ENCODE data around the gene SPC24.

Gene SPC24

GRCh38 chr19:11155373-11156120 is at the start of gene SPC24:
Gene SPC24, minus strand, starts transcription at chr19:11155782. Its CDS starts 6 bp downstream, at chr19:11155776.
- DNase-seq, result peak; percentile 94

GRCh38 chr19:11204943-11205349 is 49.4 kb upstream of the SPC24 start:
- DNase-seq, result no peak

DNA sequence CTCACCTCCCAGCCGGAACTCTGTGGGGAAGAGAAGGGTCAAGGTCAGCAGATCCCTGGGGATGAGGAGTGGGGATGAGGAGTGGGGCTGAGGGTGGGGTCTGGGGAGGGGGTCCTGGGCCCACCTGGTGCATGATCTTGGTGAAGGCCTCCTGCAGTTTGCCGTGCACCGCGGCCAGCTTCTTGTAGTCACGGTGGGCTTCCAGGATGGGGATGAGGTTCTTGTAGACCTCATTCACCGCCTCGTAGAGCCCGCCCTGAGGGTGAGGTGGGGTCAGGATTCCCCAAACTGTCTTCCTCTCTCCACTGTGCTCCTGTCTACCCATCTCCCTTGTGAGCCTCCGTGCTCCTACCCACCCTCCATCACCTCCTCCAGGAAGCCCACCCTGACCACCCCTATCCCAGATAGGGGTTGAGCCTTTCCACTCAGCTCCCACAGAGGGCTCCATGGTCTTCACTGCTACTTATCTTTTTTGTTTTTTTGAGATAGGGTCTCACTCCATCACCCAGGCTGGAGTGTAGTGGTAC is 48.6 kb upstream of the SPC24 start:
- no peak for DNase-seq

DNA sequence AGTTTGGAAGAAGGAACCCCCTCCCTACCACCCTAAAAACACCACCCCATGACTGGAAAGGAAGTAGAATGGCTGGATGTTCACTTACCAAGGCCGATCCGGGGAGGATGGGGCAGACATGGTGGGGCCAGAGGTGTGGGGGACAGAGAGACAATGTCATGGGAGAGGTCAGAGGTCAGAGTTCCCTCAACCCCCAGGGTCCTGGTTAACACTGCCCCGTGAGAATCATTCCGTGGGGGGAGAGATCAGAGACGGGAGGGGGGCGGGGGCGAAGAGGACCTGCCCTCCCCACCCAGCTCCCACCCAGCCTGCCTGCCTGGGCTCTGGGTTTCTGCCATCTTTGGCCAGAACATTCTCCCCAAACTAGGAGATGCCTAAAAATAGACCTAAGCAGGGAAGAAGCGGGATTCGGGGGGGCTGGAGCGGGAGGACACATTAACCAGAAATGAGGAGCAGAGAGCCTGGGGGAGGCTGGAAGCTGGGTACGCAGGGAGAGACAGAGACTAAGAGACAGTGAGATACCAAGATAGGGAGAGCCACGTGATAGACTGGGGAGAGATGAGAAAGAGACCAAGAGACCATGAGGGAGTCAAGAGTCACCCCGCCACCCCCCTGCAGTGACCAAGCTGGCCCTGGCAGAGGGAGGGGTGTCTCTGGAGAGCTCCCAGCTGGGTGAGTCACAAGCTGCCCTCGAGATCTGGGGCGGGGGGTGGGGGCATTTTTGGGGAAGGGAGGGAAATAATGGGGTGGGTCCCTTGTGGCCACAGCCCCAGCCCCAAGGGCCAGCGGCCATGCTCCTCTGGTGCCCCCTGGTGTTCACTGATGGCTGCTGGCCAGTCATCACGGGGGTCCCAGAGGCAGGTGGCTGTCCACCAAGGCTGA is 47.9 kb upstream of the SPC24 start:
- DNase-seq, result peak; percentile 37

DNA sequence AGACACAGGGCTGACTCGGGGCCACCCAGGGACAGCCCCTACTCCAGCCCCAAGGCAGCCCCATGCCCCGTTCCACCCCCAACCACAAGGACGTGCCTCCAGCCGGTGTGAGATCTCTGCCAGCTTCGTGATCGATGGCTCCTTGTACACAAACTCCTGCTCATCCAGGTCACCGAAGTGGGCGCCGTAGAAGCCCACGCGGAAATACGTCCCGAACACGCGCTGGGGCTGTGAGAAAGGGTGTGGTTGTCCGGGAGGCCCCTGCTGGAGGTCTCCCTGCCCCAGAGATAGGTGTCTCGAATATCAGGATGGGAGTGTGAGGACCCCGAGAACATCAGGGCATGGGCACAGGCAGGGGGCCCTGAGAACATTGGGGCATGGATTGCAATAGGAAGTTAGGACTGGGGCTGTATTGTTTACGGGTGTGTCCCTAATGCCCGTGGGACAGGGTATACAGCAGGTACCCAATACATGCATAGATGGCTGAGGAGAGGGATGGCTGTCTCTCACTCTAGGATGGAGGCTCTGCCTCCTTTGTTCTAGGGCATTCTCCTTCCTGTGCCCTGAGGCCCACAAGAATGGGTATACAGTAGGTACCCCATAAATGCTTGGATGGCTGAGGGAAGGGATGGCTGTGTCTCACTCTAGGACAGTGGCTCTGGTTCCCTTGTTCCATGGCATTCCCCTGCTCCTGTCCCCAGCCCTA is 47.1 kb upstream of the SPC24 start:
- no peak for DNase-seq

DNA sequence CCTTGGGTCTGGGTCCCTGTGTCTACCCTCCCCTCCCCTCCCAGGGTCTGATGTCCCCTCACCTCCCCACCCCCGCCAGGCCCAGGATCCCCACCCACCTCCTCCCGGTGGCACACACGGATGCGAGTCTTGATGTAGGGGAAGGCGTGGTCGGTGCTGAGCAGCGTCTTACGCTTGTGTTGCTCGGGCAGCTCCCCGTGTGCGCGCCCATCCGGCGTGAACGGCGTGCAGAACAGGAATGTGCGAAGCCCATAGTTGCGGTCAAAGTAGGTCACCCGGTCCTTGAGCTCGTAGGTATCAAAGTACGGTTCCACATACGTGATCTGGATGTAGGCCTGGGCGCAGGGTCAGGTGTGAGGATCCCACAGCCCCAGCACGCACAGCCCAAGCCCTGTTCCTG is 46.2 kb upstream of the SPC24 start:
- no peak for DNase-seq

DNA sequence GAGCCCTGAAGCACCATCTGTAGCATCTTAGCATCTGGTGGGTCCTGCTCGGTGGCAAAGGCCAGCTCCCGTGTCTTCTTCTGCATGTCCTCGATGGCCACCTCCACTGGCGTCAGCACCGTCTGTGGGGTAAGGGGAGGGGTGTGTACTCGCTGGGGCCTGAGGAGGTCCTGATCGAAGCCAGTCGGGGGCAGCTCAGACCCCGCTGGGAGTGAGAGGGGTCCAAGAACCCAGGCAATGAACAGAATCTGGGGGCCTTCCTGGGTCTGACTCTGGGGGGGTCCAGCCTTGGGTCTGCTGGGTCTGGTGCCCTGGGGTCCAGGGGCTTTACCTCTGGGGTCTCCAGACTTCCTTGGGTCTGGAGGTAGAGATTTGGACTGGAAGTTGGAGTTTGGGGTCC is 45.3 kb upstream of the SPC24 start:
- DNase-seq, result no peak

DNA sequence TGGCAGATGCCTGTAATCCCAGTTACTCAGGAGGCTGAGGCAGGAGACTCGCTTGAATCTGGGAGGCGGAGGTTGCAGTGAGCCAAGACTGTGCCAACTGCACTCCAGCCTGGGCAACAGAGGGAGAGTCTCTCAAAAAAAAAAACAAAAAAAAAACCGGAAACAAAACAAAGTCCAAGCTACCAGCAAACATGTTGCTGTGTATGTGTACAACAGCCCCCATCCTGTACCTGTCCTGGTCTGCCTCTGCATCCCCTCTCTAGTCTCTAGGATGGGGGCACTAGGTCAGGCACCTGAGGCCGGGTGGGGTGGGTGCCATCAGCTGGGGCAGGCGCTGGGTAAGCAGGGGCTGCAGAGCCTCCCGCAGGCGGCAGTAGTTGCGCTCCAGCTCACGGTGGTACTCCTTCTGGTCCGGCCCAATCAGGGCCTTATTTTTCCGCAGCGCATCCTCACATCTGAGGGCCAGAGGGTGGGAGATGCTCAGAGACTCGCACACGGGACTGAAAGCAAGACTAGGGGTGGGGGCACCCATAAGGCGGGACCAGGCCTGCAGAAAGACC is 44.5 kb upstream of the SPC24 start:
- DNase-seq, result no peak

DNA sequence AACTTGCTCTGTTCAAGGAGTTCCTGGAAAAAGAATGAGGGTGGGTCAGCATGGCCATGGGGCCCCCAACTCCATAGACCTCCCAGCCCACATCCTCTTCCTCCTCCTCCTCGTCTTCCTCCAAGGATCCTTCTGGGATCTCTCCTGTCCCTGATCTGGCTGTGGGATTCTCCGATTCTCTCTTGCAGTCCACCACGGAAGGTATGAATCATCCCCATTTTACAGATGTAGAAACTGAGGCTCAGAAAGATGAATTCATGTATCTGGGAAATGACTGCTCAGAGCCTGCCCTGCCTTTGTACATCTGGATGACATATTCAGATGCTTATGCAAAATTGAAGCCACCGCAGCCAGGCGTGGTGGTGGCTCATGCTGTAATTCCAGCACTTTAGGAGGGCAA is 43.9 kb upstream of the SPC24 start:
- no peak for DNase-seq

- no peak for DNase-seq
Measured at GRCh38 chr19:11198769-11199424, 43.3 kb upstream of the SPC24 start.

GRCh38 chr19:11198175-11198534 is 42.6 kb upstream of the SPC24 start:
- no peak for DNase-seq

DNA sequence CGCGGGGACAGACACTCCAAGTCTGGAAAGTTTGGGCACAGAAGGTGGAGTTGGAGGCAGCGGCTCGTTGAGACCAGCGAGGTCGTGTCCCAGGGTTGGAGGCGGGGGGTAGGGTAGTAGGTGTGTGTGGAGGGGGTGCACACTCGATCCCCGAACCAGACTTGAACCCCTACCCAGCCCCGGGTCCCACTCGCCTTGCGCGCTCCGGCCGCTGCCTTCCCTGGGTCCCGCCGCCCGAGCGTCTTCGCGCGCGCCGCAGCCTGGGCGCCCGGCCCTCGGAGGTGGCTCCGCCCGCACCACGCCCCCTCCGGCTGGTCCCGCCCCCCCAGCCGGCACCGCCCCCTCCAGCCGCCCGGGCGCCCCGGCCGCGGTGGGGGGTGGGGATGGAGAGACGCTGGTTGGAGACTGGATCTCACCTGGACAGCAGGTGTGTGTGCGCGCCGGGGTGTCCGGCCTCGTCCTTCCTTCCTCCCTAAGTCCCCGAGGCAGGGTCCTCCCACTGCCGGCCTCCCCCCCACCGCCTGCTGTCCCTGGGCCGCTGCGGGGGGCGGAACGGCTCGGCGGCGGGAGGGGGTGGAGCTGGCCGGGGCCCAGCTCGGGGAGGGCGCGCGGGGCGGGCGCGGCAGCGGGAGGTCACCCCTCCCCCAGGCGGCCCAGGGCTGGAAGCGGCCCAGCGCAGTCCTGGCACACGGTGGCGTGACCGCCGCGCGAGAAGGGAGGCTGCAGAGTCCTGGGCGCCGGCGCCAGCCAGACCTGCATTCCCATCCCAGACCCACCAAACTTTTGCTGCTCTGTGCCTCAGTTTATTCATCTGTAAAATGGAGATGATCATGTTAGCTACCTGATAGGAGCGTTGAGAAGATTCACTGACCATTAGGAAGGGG is 42.0 kb upstream of the SPC24 start, which contains the start of gene KANK2:
Gene KANK2, minus strand, starts transcription at position 255 of the 884 bp plus-strand sequence. CDS start 3,034 bp downstream, outside the sequence.
- DNase-seq, result peak; percentile 70

DNA sequence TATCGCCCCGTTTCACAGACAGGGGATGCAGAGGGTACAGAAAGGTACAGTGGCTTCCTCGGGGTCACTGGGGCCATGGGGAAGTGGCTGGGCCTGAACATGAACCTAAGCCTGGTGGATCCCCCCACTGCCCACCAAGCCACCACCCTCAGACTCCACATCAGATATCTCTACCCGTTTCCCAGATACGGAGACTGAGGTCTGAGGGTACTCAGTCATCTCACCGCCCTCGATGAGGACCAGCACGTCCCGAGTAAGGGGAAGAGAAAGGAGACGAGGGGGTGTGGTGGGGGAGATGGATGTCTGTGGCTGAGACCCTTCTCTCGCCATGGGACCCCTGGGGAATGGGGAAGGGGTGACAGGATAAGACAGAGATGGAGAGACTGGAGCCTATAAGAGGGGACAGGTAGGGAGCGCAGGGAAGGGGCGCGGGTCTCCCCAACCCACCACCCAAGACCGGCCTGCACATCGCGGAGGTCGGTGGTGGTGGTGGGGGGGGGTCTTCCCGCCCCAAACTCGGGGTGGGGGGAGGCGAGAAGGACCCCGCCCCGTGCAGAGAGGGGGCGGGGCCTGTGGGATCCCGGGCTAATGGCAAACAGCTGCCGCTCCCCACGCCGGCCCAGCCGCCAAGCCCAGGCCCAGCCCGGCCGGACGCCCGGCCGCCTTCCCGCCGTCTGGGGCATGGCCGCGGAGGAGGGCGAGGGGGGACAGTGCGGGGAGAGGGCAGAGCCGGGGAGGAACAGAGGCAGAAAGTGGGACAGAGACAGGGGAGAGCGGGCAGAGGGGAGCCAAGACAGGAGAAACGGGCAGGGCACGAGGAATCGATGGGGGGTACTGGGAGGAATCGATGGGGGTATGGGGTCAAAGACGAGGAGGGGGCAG is 41.1 kb upstream of the SPC24 start:
- no peak for DNase-seq

DNA sequence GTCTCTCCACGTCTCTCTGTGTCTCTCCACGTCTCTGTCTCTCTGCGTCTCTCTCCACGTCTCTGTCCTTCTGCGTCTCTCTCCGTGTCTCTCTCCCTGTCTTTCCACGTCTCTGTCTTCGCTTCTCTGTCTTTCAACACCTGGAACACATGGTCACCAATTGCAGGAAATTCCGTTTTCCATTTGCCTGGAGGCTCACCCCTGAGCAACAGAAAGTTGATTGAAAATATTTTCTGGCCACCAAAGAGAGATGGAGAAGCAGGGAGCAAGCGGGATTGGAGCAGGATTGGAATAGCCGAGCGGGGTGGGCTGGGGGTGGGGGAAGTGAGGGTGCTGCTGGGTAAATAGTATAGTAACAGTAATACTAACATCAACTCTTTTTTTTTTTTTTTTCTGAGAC is 40.1 kb upstream of the SPC24 start:
- no peak for DNase-seq

GRCh38 chr19:11194656-11195558 is 39.3 kb upstream of the SPC24 start:
- DNase-seq, result no peak

DNA sequence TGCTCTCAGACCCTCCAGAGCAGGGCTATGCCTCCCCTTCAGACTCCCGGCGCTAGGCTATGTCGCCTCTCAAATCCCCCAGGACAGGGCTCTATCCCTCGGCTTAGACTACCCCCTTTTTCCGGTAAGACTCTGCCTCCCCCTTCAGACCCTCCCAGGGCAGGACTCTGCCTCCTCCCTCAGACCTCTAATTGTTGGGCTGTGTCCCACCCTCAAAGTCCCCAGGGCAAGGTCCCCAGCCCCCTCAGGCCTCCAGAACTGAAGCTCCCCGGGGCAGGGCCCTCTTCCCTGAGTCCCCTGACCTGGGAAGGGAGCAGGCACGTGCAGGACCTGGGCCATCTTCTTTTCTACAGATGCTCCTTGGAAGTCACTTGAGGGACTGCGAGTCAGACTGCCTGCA is 38.6 kb upstream of the SPC24 start:
- DNase-seq, result no peak

- DNase-seq, result no peak
Measured at GRCh38 chr19:11192957-11193939, 37.7 kb upstream of the SPC24 start.

DNA sequence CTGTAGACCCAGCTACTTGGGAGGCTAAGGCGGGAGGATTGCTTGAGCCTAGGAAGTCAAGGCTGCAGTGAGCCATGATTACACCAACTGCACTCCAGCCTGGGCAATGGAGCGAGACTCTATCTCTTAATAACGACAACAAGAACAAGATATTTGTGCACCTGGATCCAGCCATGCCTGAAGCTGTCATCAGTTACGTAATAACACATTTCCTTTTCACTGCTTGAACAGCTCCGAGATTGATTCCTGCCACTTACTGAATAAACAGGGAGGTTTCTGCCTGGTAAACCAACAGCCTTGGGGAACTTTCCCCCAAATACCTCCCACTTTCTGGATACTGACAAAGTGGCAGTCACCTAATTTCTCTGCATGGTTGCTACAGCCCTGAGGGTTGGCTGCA is 36.4 kb upstream of the SPC24 start:
- no peak for DNase-seq
